Fibroblast of lung (primary cell): ENCODE data around the gene TMEM51. TPM values are rescaled to one million over a fixed set of nuclear protein-coding genes. Genes with fewer than 3 reads are reported as not detected.

Source experiments
- DNase-seq, 2 donors: peaks; one replicate each; pipeline versions ENCODE4 v3.0.0 to v3.0.0-alpha.2; 2010; ENCODE audit warnings: low read depth in 2 of 2
- H2AFZ ChIP-seq: 2 replicates; pipeline ENCODE4 v1.5.1; 2012; ENCODE audit warnings: low read length, control low read depth, inconsistent platforms
- H3K27ac ChIP-seq: 2 replicates; pipeline ENCODE4 v1.5.1; 2011; ENCODE audit warnings: low read length, control low read depth; ENCODE audit not compliant: insufficient read depth
- H3K27me3 ChIP-seq: 2 replicates; pipeline ENCODE4 v1.5.1; 2011; ENCODE audit warnings: mild to moderate bottlenecking, low read length; ENCODE audit not compliant: control insufficient read depth, insufficient read depth
- H3K36me3 ChIP-seq: 2 replicates; pipeline ENCODE4 v1.5.1; 2011; ENCODE audit warnings: low read length; ENCODE audit not compliant: control insufficient read depth, insufficient read depth
- H3K4me1 ChIP-seq: 2 replicates; pipeline ENCODE4 v1.5.1; 2011; ENCODE audit warnings: low read length; ENCODE audit not compliant: control insufficient read depth, insufficient read depth; ENCODE audit errors: extremely low read depth
- H3K4me2 ChIP-seq: 2 replicates; pipeline ENCODE4 v1.5.1; 2011; ENCODE audit warnings: low read length, control low read depth; ENCODE audit not compliant: insufficient read depth; ENCODE audit errors: extremely low read depth
- H3K4me3 ChIP-seq, 4 experiments: fragments of 200-600 bp in 1 of 4; sonication (generic) in 1 of 4; replicated peaks in 1 of 4; 2 replicates each; pipeline ENCODE4 v1.5.1; 2011 to 2016; ENCODE audit warnings: low read length in 4 of 4, low read depth in 3 of 4, mild to moderate bottlenecking in 3 of 4, control low read depth in 2 of 4, inconsistent platforms in 1 of 4, mixed read lengths in 1 of 4; ENCODE audit not compliant: insufficient read depth in 1 of 4; ENCODE audit errors: control extremely low read depth in 1 of 4
- H3K79me2 ChIP-seq: 2 replicates; pipeline ENCODE4 v1.5.1; 2012; ENCODE audit warnings: mild to moderate bottlenecking, low read length, inconsistent platforms; ENCODE audit not compliant: control insufficient read depth, insufficient read depth
- H3K9ac ChIP-seq: 2 replicates; pipeline ENCODE4 v1.5.1; 2011; ENCODE audit warnings: mild to moderate bottlenecking, low read length, control low read depth; ENCODE audit not compliant: insufficient read depth
- H3K9me3 ChIP-seq: 2 replicates; pipeline ENCODE4 v1.5.1; 2012; ENCODE audit warnings: low read depth, low read length; ENCODE audit not compliant: control insufficient read depth, insufficient read depth
- H4K20me1 ChIP-seq: 2 replicates; pipeline ENCODE4 v1.5.1; 2011; ENCODE audit warnings: low read length; ENCODE audit not compliant: control insufficient read depth, insufficient read depth; ENCODE audit errors: extremely low read depth
- CTCF ChIP-seq, 2 donors: IDR thresholded peaks in 1 of 2; conservative IDR thresholded peaks in 1 of 2; 1 replicate in 1 of 2; 2 replicates in 1 of 2; pipeline ENCODE4 v1.5.1; 2011 to 2012; ENCODE audit warnings: low read length in 2 of 2, control low read depth in 1 of 2, inconsistent platforms in 1 of 2, low read depth in 1 of 2, mild to moderate bottlenecking in 1 of 2
- EZH2 ChIP-seq: IDR thresholded peaks from 2 replicates; pipeline ENCODE4 v1.5.1; 2012; ENCODE audit warnings: low read length, control low read depth, mild to moderate bottlenecking; ENCODE audit errors: missing control alignments
- polyA plus RNA-seq, 2 donors: library from polyadenylated mRNA; depleted of rRNA in 1 of 2; stranded (reverse) in 1 of 2; unstranded in 1 of 2; fragments of >200 nt; gene quantifications; 2 replicates each; pipeline ENCODE4 v1.2.1, GENCODE V29; 2011 to 2012; ENCODE audit warnings: missing spikeins in 1 of 2
- total RNA-seq: library from RNA; depleted of rRNA; stranded (reverse); fragments of >200 nt; gene quantifications from 2 replicates; pipeline ENCODE4 v1.2.1, GENCODE V29; 2014

The TMEM51 gene
- total and polyA plus RNA-seq, 2 donors (not counting 1 experiment from before 2014, with no cell fraction given), result 6.1 to 19.0 TPM

GRCh38 chr1:15224974-15225373 lies 71.4 kb downstream of the TMEM51 start:
- Histone ChIP-seq H3K4me2 (no peak overlapping the region), H2AFZ (no peak overlapping the region), H3K79me2 (no peaks in the 10 kb centered on the region), H3K4me3 (no peak overlapping the region), H3K36me3 (no peaks in the 10 kb centered on the region), H3K4me1 (no peaks in the 10 kb centered on the region), H3K9me3 (no peaks in the 10 kb centered on the region), H4K20me1 (no peaks in the 10 kb centered on the region), H3K27ac (no peak overlapping the region), H3K27me3 (no peaks in the 10 kb centered on the region), H3K9ac (no peak overlapping the region)
- DNase-seq, result no peak
- no peak for TF ChIP-seq CTCF (conservative IDR thresholded peaks at IDR 0.05 in 1 of 2, IDR thresholded peaks at IDR 0.05 in 1 of 2; ENCODE audit: low read depth in 1 of 2, low read length in 2 of 2)
- no peak for TF ChIP-seq EZH2

- Histone ChIP-seq H3K27me3 (no peaks in the 10 kb centered on the region), H3K4me2 (no peak overlapping the region), H3K9ac (no peak overlapping the region), H3K36me3 (no peaks in the 10 kb centered on the region), H3K4me3 (no peak overlapping the region), H3K9me3 (no peaks in the 10 kb centered on the region), H2AFZ (no peak overlapping the region), H3K79me2 (no peaks in the 10 kb centered on the region), H4K20me1 (no peaks in the 10 kb centered on the region), H3K4me1 (no peaks in the 10 kb centered on the region), H3K27ac (no peak overlapping the region)
- TF ChIP-seq EZH2, result no peak
- TF ChIP-seq CTCF (conservative IDR thresholded peaks at IDR 0.05 in 1 of 2, IDR thresholded peaks at IDR 0.05 in 1 of 2; ENCODE audit: low read depth in 1 of 2, low read length in 2 of 2), result no peak
- no peak for DNase-seq
Measured at GRCh38 chr1:15225461-15225860, 71.9 kb downstream of the TMEM51 start.

GRCh38 chr1:15226388-15227255 lies 73.1 kb downstream of the TMEM51 start:
- Histone ChIP-seq H3K79me2 (no peaks in the 10 kb centered on the region), H3K4me3 (no peak overlapping the region), H3K9ac (no peak overlapping the region), H3K4me2 (no peak overlapping the region), H3K27me3 (no peaks in the 10 kb centered on the region), H2AFZ (no peak overlapping the region), H3K9me3 (no peaks in the 10 kb centered on the region), H3K4me1 (no peaks in the 10 kb centered on the region), H3K27ac (no peak overlapping the region), H3K36me3 (no peaks in the 10 kb centered on the region), H4K20me1 (no peaks in the 10 kb centered on the region)
- DNase-seq, result no peak
- no peak for TF ChIP-seq EZH2
- no peak for TF ChIP-seq CTCF (conservative IDR thresholded peaks at IDR 0.05 in 1 of 2, IDR thresholded peaks at IDR 0.05 in 1 of 2; ENCODE audit: low read depth in 1 of 2, low read length in 2 of 2)
